Activated CD8-positive, alpha-beta T cell treated with anti-CD3 and anti-CD28 coated beads, Interleukin-2, amount 10 ng/mL, durations not matched to agents 7 days and 5 days (primary cell): ENCODE results near the gene EIPR1. TPM values are rescaled to one million over a fixed set of nuclear protein-coding genes. Genes with fewer than 3 reads are reported as not detected.

ENCODE experiments used
- ATAC-seq: fragments of 150-1000 bp; cut with Tn5 transposase; one replicate; pipeline ENCODE4 v1.10.0; 2021; ENCODE audit warnings: moderate library complexity
- CTCF ChIA-PET: fragments of 350-600 bp; sonication (Branson Sonifier 250); formaldehyde crosslinking; loops from one replicate; lab custom pipeline; 2021; ENCODE audit warnings: antibody characterized with exemption; lab: Charles Lee
- POLR2A ChIA-PET: fragments of 350-600 bp; sonication (Branson Sonifier 250); formaldehyde crosslinking; loops from one replicate; lab custom pipeline; 2021; ENCODE audit warnings: antibody characterized with exemption; lab: Charles Lee
- DNase-seq: peaks from one replicate; pipeline ENCODE4 v3.0.0-alpha.2; 2020
- H3K27ac Mint-ChIP-seq: one replicate; pipeline ENCODE4 v1.8.0; 2021; ENCODE audit warnings: mild to moderate bottlenecking, mixed read lengths
- H3K27me3 Mint-ChIP-seq: one replicate; pipeline ENCODE4 v1.8.0; 2021; ENCODE audit warnings: low read depth, mixed read lengths
- H3K36me3 Mint-ChIP-seq: one replicate; pipeline ENCODE4 v1.8.0; 2021; ENCODE audit warnings: low read depth, mixed read lengths
- H3K4me1 Mint-ChIP-seq: one replicate; pipeline ENCODE4 v1.8.0; 2021; ENCODE audit warnings: low read depth, mixed read lengths
- H3K4me3 Mint-ChIP-seq: one replicate; pipeline ENCODE4 v1.8.0; 2021; ENCODE audit warnings: mild to moderate bottlenecking, mixed read lengths
- H3K9me3 Mint-ChIP-seq: one replicate; pipeline ENCODE4 v1.8.0; 2022; ENCODE audit warnings: mixed read lengths; ENCODE audit not compliant: insufficient read depth
- total RNA-seq, 2 experiments: library from RNA; stranded (reverse); gene quantifications; one replicate each; pipeline ENCODE4 v1.2.3, GENCODE V29; 2021

Gene EIPR1
- total RNA-seq, 2 experiments from 2014 or later = 38.9 to 41.4 TPM

GRCh38 chr2:3319745-3320566, 57.7 kb downstream of the EIPR1 start:
- DNase-seq (no peak), ATAC-seq (no peak)
- H3K4me3 Mint-ChIP-seq = no peak overlapping the region
- CTCF ChIA-PET = no interaction called here
- H3K4me1 Mint-ChIP-seq = no peaks in the 10 kb centered on the region
- H3K9me3 Mint-ChIP-seq = no peaks in the 10 kb centered on the region
- POLR2A ChIA-PET = no interaction called here
- no peak overlapping the region for H3K27ac Mint-ChIP-seq
- H3K27me3 Mint-ChIP-seq = no peaks in the 10 kb centered on the region
- H3K36me3 Mint-ChIP-seq = peaks cover 18% of the 10 kb centered on the region

GRCh38 chr2:3319134-3319533, 58.5 kb downstream of the EIPR1 start:
- Mint-ChIP-seq H3K4me1 (no peaks in the 10 kb centered on the region), H3K9me3 (no peaks in the 10 kb centered on the region), H3K27me3 (no peaks in the 10 kb centered on the region), H3K36me3 (peaks cover 18% of the 10 kb centered on the region), H3K4me3 (no peak overlapping the region), H3K27ac (no peak overlapping the region)
- ATAC-seq (no peak), DNase-seq (no peak)
- POLR2A ChIA-PET = no interaction called here
- CTCF ChIA-PET = interaction anchor here (1.0 kb wide), 1 partner anchor 16 kb away, joined by 3 read pairs; no protein-coding TSS in a partner anchor

GRCh38 chr2:3317871-3318590, 59.6 kb downstream of the EIPR1 start:
- DNase-seq = no peak
- ChIA-PET POLR2A (no interaction called here), CTCF (interaction anchor here (1.0 kb wide), 1 partner anchor 15 kb away, joined by 3 read pairs; no protein-coding TSS in a partner anchor)
- no peaks in the 10 kb centered on the region for H3K9me3 Mint-ChIP-seq
- H3K27me3 Mint-ChIP-seq = no peaks in the 10 kb centered on the region
- H3K4me1 Mint-ChIP-seq = peaks cover 2% of the 10 kb centered on the region
- H3K27ac Mint-ChIP-seq = no peak overlapping the region
- no peak overlapping the region for H3K4me3 Mint-ChIP-seq
- no peak for ATAC-seq
- H3K36me3 Mint-ChIP-seq = peaks cover 18% of the 10 kb centered on the region

- no peak for ATAC-seq
- Mint-ChIP-seq H3K4me3 (no peak overlapping the region), H3K4me1 (peaks cover 7% of the 10 kb centered on the region), H3K27me3 (no peaks in the 10 kb centered on the region), H3K27ac (no peak overlapping the region), H3K9me3 (no peaks in the 10 kb centered on the region), H3K36me3 (peaks cover 18% of the 10 kb centered on the region)
- POLR2A ChIA-PET = no interaction called here
- CTCF ChIA-PET = no interaction called here
- DNase-seq = no peak
These were observed 60.3 kb downstream of the EIPR1 start for GRCh38 chr2:3317277-3317685.

- H3K27ac Mint-ChIP-seq = no peak overlapping the region
- H3K27me3 Mint-ChIP-seq = no peaks in the 10 kb centered on the region
- H3K36me3 Mint-ChIP-seq = peaks cover 18% of the 10 kb centered on the region
- no peaks in the 10 kb centered on the region for H3K9me3 Mint-ChIP-seq
- ChIA-PET POLR2A (no interaction called here), CTCF (no interaction called here)
- ATAC-seq (no peak), DNase-seq (no peak)
- H3K4me1 Mint-ChIP-seq = peaks cover 7% of the 10 kb centered on the region
- H3K4me3 Mint-ChIP-seq = no peak overlapping the region
These were observed 61.0 kb downstream of the EIPR1 start for GRCh38 chr2:3316456-3317276.

GRCh38 chr2:3314626-3315025, 63.0 kb downstream of the EIPR1 start:
- ATAC-seq (no peak), DNase-seq (no peak)
- Mint-ChIP-seq H3K27ac (no peak overlapping the region), H3K36me3 (peaks cover 13% of the 10 kb centered on the region), H3K9me3 (no peaks in the 10 kb centered on the region), H3K4me1 (peaks cover 7% of the 10 kb centered on the region), H3K27me3 (no peaks in the 10 kb centered on the region), H3K4me3 (no peak overlapping the region)
- POLR2A ChIA-PET = no interaction called here
- CTCF ChIA-PET = no interaction called here

- Mint-ChIP-seq H3K9me3 (no peaks in the 10 kb centered on the region), H3K36me3 (peaks cover 12% of the 10 kb centered on the region), H3K4me1 (peaks cover 7% of the 10 kb centered on the region), H3K27ac (peak overlapping the region; percentile 8), H3K4me3 (no peak overlapping the region), H3K27me3 (no peaks in the 10 kb centered on the region)
- POLR2A ChIA-PET = no interaction called here
- CTCF ChIA-PET = no interaction called here
- DNase-seq (no peak), ATAC-seq (no peak)
These were observed 63.7 kb downstream of the EIPR1 start for GRCh38 chr2:3313781-3314375.

GRCh38 chr2:3312576-3313345, 64.9 kb downstream of the EIPR1 start:
- ATAC-seq (no peak), DNase-seq (no peak)
- H3K4me1 Mint-ChIP-seq = peaks cover 7% of the 10 kb centered on the region
- no peaks in the 10 kb centered on the region for H3K9me3 Mint-ChIP-seq
- no peak overlapping the region for H3K4me3 Mint-ChIP-seq
- peaks cover 6% of the 10 kb centered on the region for H3K36me3 Mint-ChIP-seq
- H3K27ac Mint-ChIP-seq = peak overlapping the region; percentile 3
- ChIA-PET CTCF (no interaction called here), POLR2A (no interaction called here)
- H3K27me3 Mint-ChIP-seq = no peaks in the 10 kb centered on the region

- Mint-ChIP-seq H3K4me3 (no peak overlapping the region), H3K4me1 (peaks cover 7% of the 10 kb centered on the region), H3K27ac (no peak overlapping the region), H3K36me3 (no peaks in the 10 kb centered on the region), H3K9me3 (no peaks in the 10 kb centered on the region), H3K27me3 (no peaks in the 10 kb centered on the region)
- ATAC-seq = no peak
- ChIA-PET POLR2A (no interaction called here), CTCF (no interaction called here)
- no peak for DNase-seq
These were observed 66.0 kb downstream of the EIPR1 start for GRCh38 chr2:3311601-3312000.

GRCh38 chr2:3309496-3310355, 67.9 kb downstream of the EIPR1 start:
- DNase-seq (no peak), ATAC-seq (no peak)
- Mint-ChIP-seq H3K4me1 (peaks cover 7% of the 10 kb centered on the region), H3K36me3 (no peaks in the 10 kb centered on the region), H3K4me3 (no peak overlapping the region), H3K27me3 (no peaks in the 10 kb centered on the region), H3K27ac (no peak overlapping the region), H3K9me3 (no peaks in the 10 kb centered on the region)
- ChIA-PET CTCF (no interaction called here), POLR2A (no interaction called here)
